Measurements from ENCODE around the gene ZNF865.

ZNF865 gene

GRCh38 chr19:55644842-55645511, 39.5 kb downstream of the ZNF865 start:
- no peak for DNase-seq (ENCODE audit: low spot score)

GRCh38 chr19:55645512-55645881, 40.0 kb downstream of the ZNF865 start:
- DNase-seq (ENCODE audit: low spot score): no peak

GRCh38 chr19:55646889-55647731, 41.7 kb downstream of the ZNF865 start:
- no peak for DNase-seq (ENCODE audit: low spot score)

- peak; percentile 92 for DNase-seq (ENCODE audit: low spot score)
Measured at GRCh38 chr19:55647732-55648584, 42.5 kb downstream of the ZNF865 start, which contains the start of gene CCDC106. TSS of gene CCDC106 (plus strand) at chr19:55648212. CDS start at chr19:55649047, 835 bp downstream.

GRCh38 chr19:55648585-55649267, 43.3 kb downstream of the ZNF865 start:
- no peak for DNase-seq (ENCODE audit: low spot score)

GRCh38 chr19:55649268-55650125, 44.0 kb downstream of the ZNF865 start:
- no peak for DNase-seq (ENCODE audit: low spot score)

GRCh38 chr19:55650126-55650557, 44.7 kb downstream of the ZNF865 start:
- DNase-seq (ENCODE audit: low spot score): no peak

- no peak for DNase-seq (ENCODE audit: low spot score)
Measured at GRCh38 chr19:55650602-55651230, 45.3 kb downstream of the ZNF865 start.

- DNase-seq (ENCODE audit: low spot score): no peak
Measured at GRCh38 chr19:55651236-55651635, 45.8 kb downstream of the ZNF865 start.

GRCh38 chr19:55652311-55653128, 47.1 kb downstream of the ZNF865 start:
- DNase-seq (ENCODE audit: low spot score): no peak

- DNase-seq (ENCODE audit: low spot score): peak; percentile 98
Measured at GRCh38 chr19:55653651-55654322, 48.3 kb downstream of the ZNF865 start.

- peak; percentile 99 for DNase-seq (ENCODE audit: low spot score)
Measured at GRCh38 chr19:55654323-55654867, 48.9 kb downstream of the ZNF865 start.

GRCh38 chr19:55654868-55655647, 49.6 kb downstream of the ZNF865 start, which contains the start of gene U2AF2:
TSS of gene U2AF2 (plus strand) at chr19:55655035. CDS start at chr19:55655105, 70 bp downstream.
- DNase-seq (ENCODE audit: low spot score): peak; percentile 99

- DNase-seq (ENCODE audit: low spot score): no peak
Measured at GRCh38 chr19:55655648-55656040, 50.2 kb downstream of the ZNF865 start.

- no peak for DNase-seq (ENCODE audit: low spot score)
Measured at GRCh38 chr19:55656552-55656951, 51.1 kb downstream of the ZNF865 start.

- DNase-seq (ENCODE audit: low spot score): no peak
Measured at GRCh38 chr19:55656988-55657747, 51.7 kb downstream of the ZNF865 start.
